ENCODE measurements around the gene FOXK1.

The FOXK1 gene

DNA sequence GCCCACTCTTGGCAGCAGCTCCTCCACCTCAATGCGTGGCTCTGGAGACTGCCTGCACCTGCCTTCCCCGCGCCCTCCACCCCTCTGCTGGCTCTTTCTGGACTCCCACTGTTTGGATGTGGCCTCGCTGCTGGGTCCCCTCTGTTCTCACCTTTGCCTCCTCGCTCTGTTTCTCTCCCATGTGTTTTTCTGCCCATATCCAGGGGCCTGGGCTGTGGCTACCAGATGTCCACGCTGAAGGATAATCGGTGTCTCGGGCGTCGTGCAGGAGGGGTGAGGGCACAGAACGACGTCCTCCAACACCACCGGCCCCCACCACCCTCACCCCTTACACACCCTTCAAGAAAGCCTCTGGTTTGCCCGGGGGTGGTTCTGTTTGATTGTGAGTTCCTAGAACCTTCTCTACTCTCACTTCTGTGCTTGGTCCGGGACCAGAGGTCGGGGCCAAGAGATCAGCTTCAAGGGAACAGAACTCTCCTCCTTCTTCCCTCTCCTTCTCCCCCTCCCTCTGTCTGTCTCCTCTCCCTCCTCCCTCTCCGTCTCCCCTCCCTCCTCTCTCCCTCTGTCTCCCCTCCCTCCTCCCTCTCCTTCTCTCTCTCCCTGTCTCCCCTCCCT is 125.0 kb downstream of the FOXK1 start:
- H2AK5ac ChIP-seq (ENCODE audit: low read length): no peak overlapping the region
- no peak overlapping the region for H3K4me3 ChIP-seq (ENCODE audit: low read length)
- no peak overlapping the region for H3K18ac ChIP-seq (ENCODE audit: low read length)
- no peaks in the 10 kb centered on the region for H3K27me3 ChIP-seq (ENCODE audit: insufficient read depth, low read length, poor library complexity)
- no peak overlapping the region for H4K8ac ChIP-seq (ENCODE audit: low read depth, low read length)
- H3K27ac ChIP-seq (ENCODE audit: low read depth, low read length): no peak overlapping the region
- no peak overlapping the region for H3K23ac ChIP-seq (ENCODE audit: low read length)
- no peak overlapping the region for H3K4me2 ChIP-seq (ENCODE audit: low read length)
- no peak overlapping the region for H3K56ac ChIP-seq (ENCODE audit: low read length)
- DNase-seq: no peak
- no peaks in the 10 kb centered on the region for H3K79me2 ChIP-seq (ENCODE audit: control insufficient read depth, insufficient read depth, low read length)
- H3K4me1 ChIP-seq (ENCODE audit: control insufficient read depth, low read depth, low read length): no peaks in the 10 kb centered on the region
- no peak overlapping the region for H4K5ac ChIP-seq (ENCODE audit: low read length)
- no peak overlapping the region for H3K4ac ChIP-seq (ENCODE audit: low read depth, low read length)
- H3K9ac ChIP-seq (ENCODE audit: low read length): no peak overlapping the region
- no peaks in the 10 kb centered on the region for H3K36me3 ChIP-seq (ENCODE audit: control insufficient read depth, insufficient read depth, low read length)
- WGBS (ENCODE audit: extremely low coverage, insufficient coverage, low lambda C conversion rate): no CpG with 5 or more reads among the region's 17 CpGs
- H2BK5ac ChIP-seq (ENCODE audit: low read length): no peak overlapping the region
- H2BK120ac ChIP-seq (ENCODE audit: low read depth, low read length): no peak overlapping the region
- no peak overlapping the region for H2BK15ac ChIP-seq (replicated peaks; ENCODE audit: low read depth)
- H3K79me1 ChIP-seq (ENCODE audit: low read length): no peaks in the 10 kb centered on the region

DNA sequence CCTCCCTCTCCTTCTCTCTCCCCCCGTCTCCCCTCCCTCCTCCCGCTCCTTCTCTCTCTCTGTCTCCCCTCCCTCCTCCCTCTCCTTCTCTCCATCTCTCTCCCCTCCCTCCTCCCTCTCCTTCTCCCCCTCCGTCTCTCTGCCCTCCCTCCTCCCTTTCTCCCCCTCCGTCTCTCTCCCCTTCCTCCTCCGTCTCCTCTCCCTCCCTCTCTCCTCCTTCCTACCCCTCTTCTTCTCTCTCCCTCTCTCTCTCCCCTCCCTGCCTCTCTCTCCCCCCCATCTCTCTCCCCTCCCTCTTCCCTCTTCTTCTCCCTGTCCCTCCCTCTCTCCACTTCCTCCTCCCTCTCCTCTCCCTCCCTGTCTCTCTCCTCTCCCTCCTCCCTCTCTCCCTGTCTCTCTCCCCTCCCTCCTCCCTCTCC is 125.5 kb downstream of the FOXK1 start:
- no peaks in the 10 kb centered on the region for H3K27me3 ChIP-seq (ENCODE audit: insufficient read depth, low read length, poor library complexity)
- no peak overlapping the region for H3K23ac ChIP-seq (ENCODE audit: low read length)
- no peak overlapping the region for H3K4ac ChIP-seq (ENCODE audit: low read depth, low read length)
- H2BK5ac ChIP-seq (ENCODE audit: low read length): no peak overlapping the region
- peak; percentile 27 for DNase-seq
- no peak overlapping the region for H2AK5ac ChIP-seq (ENCODE audit: low read length)
- H3K56ac ChIP-seq (ENCODE audit: low read length): no peak overlapping the region
- H4K8ac ChIP-seq (ENCODE audit: low read depth, low read length): no peak overlapping the region
- H3K79me1 ChIP-seq (ENCODE audit: low read length): no peaks in the 10 kb centered on the region
- no peak overlapping the region for H4K5ac ChIP-seq (ENCODE audit: low read length)
- no peak overlapping the region for H3K4me3 ChIP-seq (ENCODE audit: low read length)
- H3K18ac ChIP-seq (ENCODE audit: low read length): no peak overlapping the region
- H3K79me2 ChIP-seq (ENCODE audit: control insufficient read depth, insufficient read depth, low read length): no peaks in the 10 kb centered on the region
- WGBS (ENCODE audit: extremely low coverage, insufficient coverage, low lambda C conversion rate): no CpG with 5 or more reads among the region's 5 CpGs
- H3K27ac ChIP-seq (ENCODE audit: low read depth, low read length): no peak overlapping the region
- H2BK15ac ChIP-seq (replicated peaks; ENCODE audit: low read depth): no peak overlapping the region
- no peak overlapping the region for H3K4me2 ChIP-seq (ENCODE audit: low read length)
- H3K36me3 ChIP-seq (ENCODE audit: control insufficient read depth, insufficient read depth, low read length): no peaks in the 10 kb centered on the region
- no peak overlapping the region for H2BK120ac ChIP-seq (ENCODE audit: low read depth, low read length)
- no peak overlapping the region for H3K9ac ChIP-seq (ENCODE audit: low read length)
- H3K4me1 ChIP-seq (ENCODE audit: control insufficient read depth, low read depth, low read length): no peaks in the 10 kb centered on the region

DNA sequence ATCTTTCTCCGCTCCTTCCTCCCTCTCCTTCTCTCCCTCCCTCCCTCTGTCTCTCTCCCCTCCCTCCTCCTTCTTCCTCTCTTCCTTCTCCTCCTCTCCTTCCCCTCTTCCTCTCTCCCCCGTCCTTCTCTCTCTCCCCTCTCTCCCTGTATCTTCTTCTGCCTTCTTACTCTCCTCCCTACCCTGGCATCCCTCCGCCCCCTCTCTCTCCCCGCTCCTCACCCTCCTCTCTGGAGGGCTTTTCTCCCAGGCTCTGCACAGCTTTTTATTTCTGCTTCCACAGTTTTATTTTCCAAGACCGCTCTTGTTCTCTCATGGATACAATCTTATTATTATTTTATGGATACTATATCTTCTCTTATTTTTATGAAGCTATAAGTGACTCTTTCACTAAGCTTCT is 125.9 kb downstream of the FOXK1 start:
- no peaks in the 10 kb centered on the region for H3K27me3 ChIP-seq (ENCODE audit: insufficient read depth, low read length, poor library complexity)

DNA sequence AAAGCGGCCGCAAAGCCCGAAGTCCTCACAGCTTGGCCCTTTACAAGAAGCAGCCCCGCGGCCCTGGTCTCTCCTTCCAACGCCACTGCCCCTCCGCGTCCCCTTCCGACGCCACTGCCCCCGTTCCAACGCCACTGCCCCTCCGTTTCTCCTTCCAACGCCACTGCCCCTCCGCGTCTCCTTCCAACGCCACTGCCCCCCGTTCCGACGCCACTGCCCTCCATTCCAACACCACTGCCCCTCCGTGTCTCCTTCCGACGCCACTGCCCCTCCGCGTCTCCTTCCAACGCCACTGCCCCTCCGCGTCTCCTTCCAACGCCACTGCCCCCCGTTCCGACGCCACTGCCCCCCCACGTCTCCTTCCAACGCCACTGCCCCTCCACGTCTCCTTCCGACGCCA is 126.5 kb downstream of the FOXK1 start:
- H3K79me2 ChIP-seq (ENCODE audit: control insufficient read depth, insufficient read depth, low read length): no peaks in the 10 kb centered on the region
- no peak overlapping the region for H3K27ac ChIP-seq (ENCODE audit: low read depth, low read length)
- no peak overlapping the region for H3K18ac ChIP-seq (ENCODE audit: low read length)
- no CpG with 5 or more reads among the region's 37 CpGs for WGBS (ENCODE audit: extremely low coverage, insufficient coverage, low lambda C conversion rate)
- H3K36me3 ChIP-seq (ENCODE audit: control insufficient read depth, insufficient read depth, low read length): no peaks in the 10 kb centered on the region
- no peak for DNase-seq
- no peak overlapping the region for H3K56ac ChIP-seq (ENCODE audit: low read length)
- H4K5ac ChIP-seq (ENCODE audit: low read length): no peak overlapping the region
- no peak overlapping the region for H3K9ac ChIP-seq (ENCODE audit: low read length)
- H2BK120ac ChIP-seq (ENCODE audit: low read depth, low read length): no peak overlapping the region
- H3K79me1 ChIP-seq (ENCODE audit: low read length): no peaks in the 10 kb centered on the region
- no peak overlapping the region for H3K23ac ChIP-seq (ENCODE audit: low read length)
- H3K4me1 ChIP-seq (ENCODE audit: control insufficient read depth, low read depth, low read length): no peaks in the 10 kb centered on the region
- no peak overlapping the region for H2BK15ac ChIP-seq (replicated peaks; ENCODE audit: low read depth)
- H3K4me2 ChIP-seq (ENCODE audit: low read length): no peak overlapping the region
- H3K27me3 ChIP-seq (ENCODE audit: insufficient read depth, low read length, poor library complexity): no peaks in the 10 kb centered on the region
- no peak overlapping the region for H3K4ac ChIP-seq (ENCODE audit: low read depth, low read length)
- no peak overlapping the region for H4K8ac ChIP-seq (ENCODE audit: low read depth, low read length)
- no peak overlapping the region for H2AK5ac ChIP-seq (ENCODE audit: low read length)
- no peak overlapping the region for H3K4me3 ChIP-seq (ENCODE audit: low read length)
- H2BK5ac ChIP-seq (ENCODE audit: low read length): no peak overlapping the region

More for the DNA sequence above, 125.9 kb downstream of the FOXK1 start:
- H2AK5ac ChIP-seq (ENCODE audit: low read length): no peak overlapping the region
- no peak overlapping the region for H3K4me2 ChIP-seq (ENCODE audit: low read length)
- H3K23ac ChIP-seq (ENCODE audit: low read length): no peak overlapping the region
- no peak overlapping the region for H2BK15ac ChIP-seq (replicated peaks; ENCODE audit: low read depth)
- no peaks in the 10 kb centered on the region for H3K36me3 ChIP-seq (ENCODE audit: control insufficient read depth, insufficient read depth, low read length)
- no peak overlapping the region for H3K27ac ChIP-seq (ENCODE audit: low read depth, low read length)
- DNase-seq: no peak
- no peaks in the 10 kb centered on the region for H3K79me1 ChIP-seq (ENCODE audit: low read length)
- H4K5ac ChIP-seq (ENCODE audit: low read length): no peak overlapping the region
- H3K56ac ChIP-seq (ENCODE audit: low read length): no peak overlapping the region
- H4K8ac ChIP-seq (ENCODE audit: low read depth, low read length): no peak overlapping the region
- no peak overlapping the region for H2BK5ac ChIP-seq (ENCODE audit: low read length)
- no peak overlapping the region for H3K9ac ChIP-seq (ENCODE audit: low read length)
- H3K4me1 ChIP-seq (ENCODE audit: control insufficient read depth, low read depth, low read length): no peaks in the 10 kb centered on the region
- H3K79me2 ChIP-seq (ENCODE audit: control insufficient read depth, insufficient read depth, low read length): no peaks in the 10 kb centered on the region
- no peak overlapping the region for H3K4me3 ChIP-seq (ENCODE audit: low read length)
- no CpG with 5 or more reads among the region's 5 CpGs for WGBS (ENCODE audit: extremely low coverage, insufficient coverage, low lambda C conversion rate)
- H3K4ac ChIP-seq (ENCODE audit: low read depth, low read length): no peak overlapping the region
- H2BK120ac ChIP-seq (ENCODE audit: low read depth, low read length): no peak overlapping the region
- no peak overlapping the region for H3K18ac ChIP-seq (ENCODE audit: low read length)

DNA sequence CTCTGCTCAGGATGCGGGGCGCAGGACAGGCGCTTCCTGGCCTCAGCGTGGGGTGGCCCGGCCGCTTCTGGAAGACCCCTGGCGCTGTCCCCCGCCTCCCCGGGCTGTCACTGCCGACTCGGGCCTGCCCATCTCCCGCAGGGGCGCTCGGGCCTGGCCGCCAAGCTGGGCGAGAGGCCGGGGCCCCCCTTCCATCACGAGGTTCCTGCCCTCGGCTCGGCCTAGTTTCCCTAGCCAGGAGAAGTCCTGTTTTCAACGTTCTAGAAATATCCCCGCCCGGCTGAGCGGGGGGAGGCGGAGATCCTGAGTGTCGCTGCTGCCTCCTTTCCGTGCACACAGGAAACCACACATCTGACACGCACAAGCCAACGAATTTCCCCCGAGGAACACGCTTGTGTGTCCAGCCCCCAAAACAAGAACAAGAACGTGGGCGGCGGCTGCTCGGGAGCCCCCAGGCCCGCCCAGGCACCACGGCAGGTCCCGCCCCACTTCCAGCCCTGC is 127.0 kb downstream of the FOXK1 start:
- Histone ChIP-seq H3K4ac (ENCODE audit: low read depth, low read length) (no peak overlapping the region), H4K8ac (ENCODE audit: low read depth, low read length) (no peak overlapping the region), H2BK120ac (ENCODE audit: low read depth, low read length) (no peak overlapping the region), H3K4me3 (ENCODE audit: low read length) (no peak overlapping the region), H2BK15ac (replicated peaks; ENCODE audit: low read depth) (no peak overlapping the region), H3K18ac (ENCODE audit: low read length) (no peak overlapping the region), H4K5ac (ENCODE audit: low read length) (no peak overlapping the region), H3K56ac (ENCODE audit: low read length) (peak overlapping the region; percentile 56), H3K36me3 (ENCODE audit: control insufficient read depth, insufficient read depth, low read length) (no peaks in the 10 kb centered on the region), H2AK5ac (ENCODE audit: low read length) (no peak overlapping the region), H3K27me3 (ENCODE audit: insufficient read depth, low read length, poor library complexity) (no peaks in the 10 kb centered on the region), H3K9ac (ENCODE audit: low read length) (no peak overlapping the region), H2BK5ac (ENCODE audit: low read length) (no peak overlapping the region), H3K4me1 (ENCODE audit: control insufficient read depth, low read depth, low read length) (no peaks in the 10 kb centered on the region), H3K27ac (ENCODE audit: low read depth, low read length) (no peak overlapping the region), H3K79me2 (ENCODE audit: control insufficient read depth, insufficient read depth, low read length) (no peaks in the 10 kb centered on the region), H3K4me2 (ENCODE audit: low read length) (peak overlapping the region; percentile 27), H3K79me1 (ENCODE audit: low read length) (no peaks in the 10 kb centered on the region), H3K23ac (ENCODE audit: low read length) (no peak overlapping the region)
- no CpG with 5 or more reads among the region's 38 CpGs for WGBS (ENCODE audit: extremely low coverage, insufficient coverage, low lambda C conversion rate)
- DNase-seq: no peak

DNA sequence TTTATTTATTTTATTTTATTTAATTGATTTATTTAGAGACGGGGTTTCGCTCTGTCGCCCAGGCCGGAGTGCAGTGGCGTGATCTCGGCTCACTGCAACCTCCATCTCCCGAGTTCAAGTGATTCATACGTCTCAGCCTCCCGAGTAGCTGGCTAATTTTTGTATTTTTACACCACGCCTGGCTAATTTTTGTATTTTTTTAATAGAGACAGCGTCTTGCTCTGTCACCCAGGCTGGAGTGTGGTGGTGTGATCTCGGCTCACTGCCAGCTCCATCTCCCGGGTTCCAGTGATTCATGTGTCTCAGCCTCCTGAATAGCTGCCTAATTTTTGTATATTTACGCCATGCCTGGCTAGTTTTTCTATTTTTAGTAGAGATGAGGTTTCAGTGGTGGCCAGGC is 127.6 kb downstream of the FOXK1 start:
- H2AK5ac ChIP-seq (ENCODE audit: low read length): no peak overlapping the region
- no peak overlapping the region for H3K23ac ChIP-seq (ENCODE audit: low read length)
- H3K27me3 ChIP-seq (ENCODE audit: insufficient read depth, low read length, poor library complexity): no peaks in the 10 kb centered on the region
- H3K79me1 ChIP-seq (ENCODE audit: low read length): no peaks in the 10 kb centered on the region
- no peak for DNase-seq
- H3K4me3 ChIP-seq (ENCODE audit: low read length): no peak overlapping the region
- no peak overlapping the region for H2BK120ac ChIP-seq (ENCODE audit: low read depth, low read length)
- no CpG with 5 or more reads among the region's 14 CpGs for WGBS (ENCODE audit: extremely low coverage, insufficient coverage, low lambda C conversion rate)
- H3K4me1 ChIP-seq (ENCODE audit: control insufficient read depth, low read depth, low read length): no peaks in the 10 kb centered on the region
- no peak overlapping the region for H3K27ac ChIP-seq (ENCODE audit: low read depth, low read length)
- H2BK15ac ChIP-seq (replicated peaks; ENCODE audit: low read depth): no peak overlapping the region
- no peaks in the 10 kb centered on the region for H3K79me2 ChIP-seq (ENCODE audit: control insufficient read depth, insufficient read depth, low read length)
- no peak overlapping the region for H3K9ac ChIP-seq (ENCODE audit: low read length)
- H3K56ac ChIP-seq (ENCODE audit: low read length): no peak overlapping the region
- H4K5ac ChIP-seq (ENCODE audit: low read length): no peak overlapping the region
- H3K4ac ChIP-seq (ENCODE audit: low read depth, low read length): no peak overlapping the region
- no peak overlapping the region for H3K18ac ChIP-seq (ENCODE audit: low read length)
- no peak overlapping the region for H3K4me2 ChIP-seq (ENCODE audit: low read length)
- H4K8ac ChIP-seq (ENCODE audit: low read depth, low read length): no peak overlapping the region
- H2BK5ac ChIP-seq (ENCODE audit: low read length): no peak overlapping the region
- H3K36me3 ChIP-seq (ENCODE audit: control insufficient read depth, insufficient read depth, low read length): no peaks in the 10 kb centered on the region

Measured in mesendoderm (in vitro differentiated cells).